D341Med (cell line): ENCODE measurements around the gene RNF14.
A peak's percentile ranks its signal among the peaks of the same experiment; 100 is the strongest.

Experiments used
- DNase-seq: peaks from one replicate; pipeline ENCODE4 v3.0.0; 2012; ENCODE audit warnings: low spot score

RNF14 gene

GRCh38 chr5:141982626-141983025, 13.7 kb downstream of the RNF14 start:
- DNase-seq: no peak

GRCh38 chr5:141986072-141986471, 17.2 kb downstream of the RNF14 start:
- DNase-seq: no peak

GRCh38 chr5:141989720-141990119, 20.8 kb downstream of the RNF14 start:
- DNase-seq: no peak

GRCh38 chr5:141992349-141992963, 23.6 kb downstream of the RNF14 start:
- DNase-seq: peak; percentile 46

- no peak for DNase-seq
Observed at GRCh38 chr5:141994511-141995136, 25.7 kb downstream of the RNF14 start.

- no peak for DNase-seq
Observed at GRCh38 chr5:141995656-141996055, 26.8 kb downstream of the RNF14 start.

- no peak for DNase-seq
Observed at GRCh38 chr5:141997358-141997960, 28.6 kb downstream of the RNF14 start.

- no peak for DNase-seq
Observed at GRCh38 chr5:142000173-142000572, 31.3 kb downstream of the RNF14 start.

GRCh38 chr5:142000704-142001484, 32.0 kb downstream of the RNF14 start:
- DNase-seq: peak; percentile 47

GRCh38 chr5:142003266-142003800, 34.4 kb downstream of the RNF14 start:
- no peak for DNase-seq

- DNase-seq: no peak
Observed at GRCh38 chr5:142006363-142007236, 37.7 kb downstream of the RNF14 start.

- no peak for DNase-seq
Observed at GRCh38 chr5:142007237-142007544, 38.3 kb downstream of the RNF14 start.

- DNase-seq: no peak
Observed at GRCh38 chr5:142008813-142009212, 39.9 kb downstream of the RNF14 start.

- DNase-seq: no peak
Observed at GRCh38 chr5:142009886-142010285, 41.0 kb downstream of the RNF14 start.

GRCh38 chr5:142011572-142012185, 42.8 kb downstream of the RNF14 start:
- no peak for DNase-seq

- DNase-seq: peak; percentile 52
Observed at GRCh38 chr5:142012186-142012785, 43.4 kb downstream of the RNF14 start.

GRCh38 chr5:142012792-142013388, 44.0 kb downstream of the RNF14 start, which contains the start of gene GNPDA1:
Gene GNPDA1, minus strand, starts transcription at chr5:142013027. Its CDS starts 992 bp downstream, at chr5:142012035.
- DNase-seq: peak; percentile 92

GRCh38 chr5:142013734-142014521, 45.0 kb downstream of the RNF14 start:
- DNase-seq: no peak

- peak; percentile 48 for DNase-seq
Observed at GRCh38 chr5:142014911-142015584, 46.1 kb downstream of the RNF14 start.
